ENCODE measurements around the gene SRCIN1. TPM values are rescaled to one million over a fixed set of nuclear protein-coding genes. Genes with fewer than 3 reads are reported as not detected.

The SRCIN1 gene
- total RNA-seq, 4 donors from 2014 or later = 1.2 to 2.7 (median 2.3) TPM

- Histone ChIP-seq H3K27me3 (peaks cover 0 to 87% (median 2%) of the 10 kb centered on the region in 4 donors), H3K36me3 (no peaks in the 10 kb centered on the region), H3K27ac (replicated peaks in 1 of 4) (no peak overlapping the region), H3K9me3 (no peaks in the 10 kb centered on the region), H3K4me3 (no peak overlapping the region), H3K4me1 (peaks cover 3 to 20% (median 13%) of the 10 kb centered on the region in 4 donors)
- WGBS = 75% methylated on average over 3 of the region's 3 CpGs
- DNase-seq (ENCODE audit: extremely low spot score) = no peak
- TF ChIP-seq POLR2AphosphoS5 (IDR thresholded peaks at IDR 0.05) (no peak), EP300 (IDR thresholded peaks at IDR 0.05) (no peak), POLR2A (IDR thresholded peaks at IDR 0.05; ENCODE audit: low read depth) (no peak), CTCF (IDR thresholded peaks at IDR 0.05) (no peak)
- intact Hi-C loops (cut with DNase I) = no loop called here
These were observed 6.8 kb downstream of the SRCIN1 start for GRCh38 chr17:38598995-38599394.

GRCh38 chr17:38598536-38598935 lies 7.2 kb downstream of the SRCIN1 start:
- Histone ChIP-seq H3K27ac (replicated peaks in 1 of 4) (no peak overlapping the region), H3K36me3 (no peaks in the 10 kb centered on the region), H3K9me3 (no peaks in the 10 kb centered on the region), H3K27me3 (peaks cover 0 to 89% (median 2%) of the 10 kb centered on the region in 4 donors), H3K4me1 (peaks cover 3 to 20% (median 13%) of the 10 kb centered on the region in 4 donors), H3K4me3 (no peak overlapping the region)
- intact Hi-C loops (cut with DNase I) = no loop called here
- 37% methylated on average over 3 of the region's 4 CpGs for WGBS
- no peak for DNase-seq (ENCODE audit: extremely low spot score)
- TF ChIP-seq EP300 (IDR thresholded peaks at IDR 0.05) (no peak), POLR2A (IDR thresholded peaks at IDR 0.05; ENCODE audit: low read depth) (no peak), POLR2AphosphoS5 (IDR thresholded peaks at IDR 0.05) (no peak), CTCF (IDR thresholded peaks at IDR 0.05) (no peak)

GRCh38 chr17:38597375-38597774 lies 8.4 kb downstream of the SRCIN1 start:
- no peak for DNase-seq (ENCODE audit: extremely low spot score)
- Histone ChIP-seq H3K9me3 (no peaks in the 10 kb centered on the region), H3K36me3 (no peaks in the 10 kb centered on the region), H3K27ac (replicated peaks in 1 of 4) (no peak overlapping the region), H3K4me1 (peaks cover 3 to 10% (median 9%) of the 10 kb centered on the region in 4 donors), H3K27me3 (peaks cover 0 to 89% (median 2%) of the 10 kb centered on the region in 4 donors), H3K4me3 (no peak overlapping the region)
- no peak for TF ChIP-seq EP300 (IDR thresholded peaks at IDR 0.05)
- WGBS = 79% methylated on average over 1 of the region's 1 CpG
- intact Hi-C loops (cut with DNase I) = no loop called here

GRCh38 chr17:38596651-38597050 lies 9.1 kb downstream of the SRCIN1 start:
- DNase-seq (ENCODE audit: extremely low spot score) = no peak
- intact Hi-C loops (cut with DNase I) = no loop called here
- no peak overlapping the region for H3K27ac ChIP-seq (replicated peaks in 1 of 4)
- peaks cover 0 to 2% (median 2%) of the 10 kb centered on the region in 4 donors for H3K4me1 ChIP-seq
- no peaks in the 10 kb centered on the region for H3K36me3 ChIP-seq
- H3K9me3 ChIP-seq = no peaks in the 10 kb centered on the region
- 66% methylated on average over 2 of the region's 2 CpGs for WGBS
- H3K27me3 ChIP-seq = peaks cover 0 to 89% (median 2%) of the 10 kb centered on the region in 4 donors
- no peak overlapping the region for H3K4me3 ChIP-seq
- no peak for TF ChIP-seq CTCF (IDR thresholded peaks at IDR 0.05)
- TF ChIP-seq POLR2A (IDR thresholded peaks at IDR 0.05; ENCODE audit: low read depth) = no peak
- no peak for TF ChIP-seq POLR2AphosphoS5 (IDR thresholded peaks at IDR 0.05)
- TF ChIP-seq EP300 (IDR thresholded peaks at IDR 0.05) = no peak

- H3K36me3 ChIP-seq = no peaks in the 10 kb centered on the region
- WGBS = 51% methylated on average over 9 of the region's 9 CpGs
- peaks cover 0 to 89% (median 2%) of the 10 kb centered on the region in 4 donors for H3K27me3 ChIP-seq
These were observed 9.9 kb downstream of the SRCIN1 start for GRCh38 chr17:38595892-38596291.

More at GRCh38 chr17:38595892-38596291, 9.9 kb downstream of the SRCIN1 start:
- Histone ChIP-seq H3K27ac (replicated peaks in 1 of 4) (no peak overlapping the region), H3K4me3 (no peak overlapping the region), H3K4me1 (peaks cover 0 to 7% (median 0%) of the 10 kb centered on the region in 4 donors), H3K9me3 (no peaks in the 10 kb centered on the region)
- DNase-seq (ENCODE audit: extremely low spot score) = no peak
- intact Hi-C loops (cut with DNase I) = no loop called here
- no peak for TF ChIP-seq CTCF (IDR thresholded peaks at IDR 0.05)
- no peak for TF ChIP-seq EP300 (IDR thresholded peaks at IDR 0.05)
- no peak for TF ChIP-seq POLR2A (IDR thresholded peaks at IDR 0.05; ENCODE audit: low read depth)
- TF ChIP-seq POLR2AphosphoS5 (IDR thresholded peaks at IDR 0.05) = no peak

Data from esophagus muscularis mucosa (tissue), 4 donors.